Activated CD4-positive, alpha-beta T cell treated with anti-CD3 and anti-CD28 coated beads, Interleukin-2, amount 50 U/mL, for 1 hour (primary cell): ENCODE data around the gene INHBE.
A peak's percentile ranks its signal among the peaks of the same experiment; 100 is the strongest.
"Not testable (repeated sequence)": the region's sequence is repeated elsewhere in the genome, so short reads cannot be mapped to it uniquely, and the experiment has no call there.

Experiments used
- DNase-seq: peaks from one replicate; pipeline ENCODE4 v3.0.0-alpha.2; 2020

INHBE gene

DNA sequence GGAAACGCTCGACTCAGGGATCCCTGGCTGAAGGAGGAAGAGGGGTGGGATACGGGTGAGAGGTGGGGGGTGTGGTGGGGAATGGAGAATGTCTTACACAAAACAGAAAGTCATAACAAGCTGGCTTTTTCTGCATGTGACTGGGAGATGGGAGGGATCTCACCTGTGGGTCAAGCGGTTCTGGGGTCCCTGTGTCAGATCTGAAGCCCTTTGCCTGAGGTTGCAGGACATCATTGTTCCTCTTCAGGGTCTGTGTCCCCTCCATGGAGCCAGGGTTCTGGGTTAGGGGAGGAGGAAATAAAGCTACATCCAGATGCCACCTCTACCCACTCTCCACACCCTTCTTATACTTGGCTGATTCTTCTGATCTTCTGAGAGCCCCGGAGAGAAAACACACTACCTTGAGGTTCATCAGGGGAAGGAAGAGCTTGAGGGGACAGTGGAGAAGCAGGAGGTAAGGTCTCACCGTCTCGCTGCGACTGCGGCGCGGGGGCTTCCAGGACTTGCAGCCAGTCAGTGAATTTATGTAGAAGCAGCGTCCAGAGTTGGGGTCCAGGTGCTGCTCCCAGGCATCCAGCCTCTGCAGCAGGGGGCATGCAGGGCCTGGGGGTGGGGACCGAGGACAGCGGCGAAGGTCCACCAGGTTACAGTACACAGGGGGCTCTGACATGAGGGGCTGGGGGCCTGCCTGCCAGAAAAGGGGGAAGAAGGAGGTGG lies 22.0 kb downstream of the INHBE start:
- DNase-seq, result no peak

DNA sequence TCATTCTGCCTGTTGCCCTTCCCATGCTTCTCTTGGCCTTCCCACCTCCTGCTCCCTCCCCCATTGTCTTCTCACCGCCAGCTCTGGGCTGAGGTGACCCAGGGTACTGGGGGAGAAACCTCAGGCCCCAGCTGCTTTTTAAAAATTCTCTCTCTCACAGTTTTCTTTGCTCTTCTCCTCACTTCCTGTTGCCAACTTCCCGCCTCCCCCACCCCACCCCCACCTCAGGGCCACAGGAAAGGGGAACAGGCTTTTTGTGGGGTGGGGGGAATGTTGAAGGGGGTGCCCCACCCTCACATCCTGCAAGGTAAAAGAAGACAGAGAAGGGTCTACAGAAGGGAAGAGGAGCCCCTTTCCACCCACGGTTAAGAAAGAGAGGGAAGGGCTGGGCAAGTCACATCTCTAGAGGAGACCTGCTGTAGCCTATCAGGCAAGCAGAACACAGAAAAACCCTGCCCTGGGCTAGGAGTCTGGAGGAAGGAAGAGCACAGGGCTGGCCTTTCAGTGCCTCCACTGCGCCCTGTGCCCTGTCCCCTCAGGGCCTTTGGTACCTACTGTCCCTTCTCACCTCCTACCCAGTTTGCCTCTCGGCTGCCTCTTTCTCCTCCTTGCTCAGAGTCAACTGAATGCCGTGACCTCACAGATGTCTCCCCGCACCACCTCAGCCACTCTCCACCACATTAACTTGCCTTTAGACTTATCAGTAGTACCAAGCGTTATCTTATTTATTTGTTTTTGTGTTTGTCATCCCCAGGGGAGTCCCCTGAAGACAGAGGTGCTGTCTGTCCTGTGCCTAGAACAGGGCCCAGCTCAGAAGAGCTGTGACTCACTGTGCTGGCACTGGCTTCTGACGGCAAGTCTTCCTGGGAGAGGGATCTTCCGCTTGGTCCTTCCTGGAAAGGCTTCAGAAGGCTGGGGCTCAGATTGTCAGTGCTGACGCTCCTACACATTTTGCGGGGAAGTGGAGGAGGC lies 22.9 kb downstream of the INHBE start:
- DNase-seq, result peak; percentile 58

DNA sequence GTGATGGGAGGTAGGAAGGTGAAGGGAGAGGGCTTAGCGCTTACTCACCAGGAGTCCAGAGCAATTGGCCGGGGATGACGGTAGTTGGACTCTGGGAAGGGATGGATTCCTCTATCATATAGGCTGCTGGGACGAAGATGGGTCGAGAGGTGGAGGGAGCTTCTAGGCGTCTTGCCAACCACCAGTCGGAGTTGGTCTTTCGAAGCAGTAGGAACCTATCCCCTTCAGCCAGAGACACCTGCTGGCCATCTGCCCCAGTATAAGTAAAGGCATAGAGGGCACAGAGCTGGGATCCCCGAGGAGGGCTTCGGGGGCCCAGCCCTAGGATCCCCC lies 23.9 kb downstream of the INHBE start:
- no peak for DNase-seq

DNA sequence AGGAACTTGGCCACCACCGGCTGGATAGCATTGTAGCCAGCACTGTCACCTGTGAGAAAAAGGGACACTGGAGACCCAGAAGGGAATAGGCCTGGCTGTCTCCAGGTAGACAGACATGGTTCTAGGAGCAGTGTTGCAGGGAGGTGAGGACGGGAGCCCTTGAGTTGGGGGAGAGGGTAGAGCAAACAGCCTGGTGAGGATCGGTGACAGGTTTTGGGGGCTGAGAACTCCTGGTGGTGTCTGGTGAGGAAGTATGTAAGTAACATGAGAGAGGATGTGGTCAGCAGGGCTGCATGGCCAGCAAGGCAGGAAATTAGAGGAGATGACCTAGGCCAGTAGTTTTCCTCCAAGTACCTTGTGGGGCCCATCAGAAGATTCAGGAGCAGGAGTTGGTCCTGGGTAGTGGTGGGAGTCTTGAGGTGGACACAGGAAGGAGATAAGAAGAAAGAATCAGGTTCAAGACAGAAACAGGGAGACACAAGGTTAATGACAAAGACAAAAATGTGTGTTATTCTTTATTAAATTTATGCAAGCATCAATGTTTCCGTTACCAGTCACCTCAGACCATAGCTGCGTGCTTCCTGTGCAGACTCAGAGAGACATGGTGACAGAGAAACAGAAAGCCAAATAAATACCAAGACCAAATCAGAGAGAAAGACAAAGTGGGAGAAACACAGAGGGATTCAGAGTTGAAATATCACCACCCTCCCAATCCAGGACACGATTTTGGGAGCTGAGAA lies 24.4 kb downstream of the INHBE start, which contains the start of gene ARHGAP9:
Gene ARHGAP9, minus strand, starts transcription at position 491 of the 740 bp plus-strand sequence. Its CDS starts 460 bp downstream, at position 31.
- DNase-seq, result peak; percentile 60

DNA sequence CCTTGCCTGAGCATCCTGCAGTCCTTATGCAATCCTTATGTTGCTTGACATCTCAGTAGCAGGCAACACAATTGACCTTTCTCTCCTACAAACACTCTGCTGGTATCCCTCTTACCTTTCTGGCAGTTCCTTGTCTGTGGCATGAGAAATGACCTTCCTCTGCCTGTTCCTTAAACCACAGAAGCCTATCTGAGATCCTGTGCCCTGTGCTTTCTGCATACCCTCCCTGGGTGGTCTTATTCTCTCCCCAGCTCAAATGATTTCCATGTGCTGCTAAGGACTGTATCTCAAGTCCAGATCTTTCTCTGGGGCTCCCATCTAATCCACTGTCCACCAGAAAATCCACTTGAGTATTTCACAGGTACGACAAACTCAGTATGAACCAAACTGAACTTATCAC lies 26.6 kb downstream of the INHBE start:
- no peak for DNase-seq

DNA sequence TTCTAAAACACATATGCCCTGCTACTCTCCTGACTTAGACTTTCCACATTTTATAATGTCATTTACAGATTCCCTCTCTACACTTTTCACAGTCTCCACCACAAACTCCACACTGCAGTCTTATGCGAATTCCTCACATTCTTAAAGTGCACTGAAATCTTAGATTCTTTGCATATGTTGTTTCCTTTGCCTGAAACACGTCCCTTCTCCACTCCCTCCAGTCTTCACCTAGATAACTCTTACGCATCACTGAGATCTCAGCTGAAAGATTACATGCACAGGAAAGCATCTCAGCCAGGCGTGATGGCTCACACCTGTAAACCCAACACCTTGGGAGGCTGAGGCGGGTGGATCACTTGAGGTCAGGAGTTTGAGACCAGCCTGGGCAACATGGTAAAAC lies 28.4 kb downstream of the INHBE start:
- no peak for DNase-seq

DNA sequence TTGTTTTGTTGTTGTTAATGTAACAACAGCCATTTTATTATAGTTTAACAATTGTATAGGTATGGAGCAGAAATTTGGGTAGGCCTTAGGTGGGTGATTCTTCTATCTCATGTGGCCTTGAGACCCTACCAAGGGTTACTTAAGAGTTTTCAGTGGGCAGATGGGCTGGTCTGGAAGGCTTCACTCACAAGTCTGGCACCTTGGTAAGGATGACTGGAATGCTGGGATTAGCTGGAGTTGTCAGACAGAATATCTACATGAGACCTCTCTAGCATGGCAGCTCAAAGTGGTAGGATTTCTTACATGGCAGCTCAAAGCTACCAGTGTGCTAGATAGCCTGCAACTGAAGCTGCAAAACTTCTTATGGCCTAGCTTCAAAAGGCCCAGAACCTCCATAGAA lies 30.6 kb downstream of the INHBE start:
- DNase-seq, result no peak

DNA sequence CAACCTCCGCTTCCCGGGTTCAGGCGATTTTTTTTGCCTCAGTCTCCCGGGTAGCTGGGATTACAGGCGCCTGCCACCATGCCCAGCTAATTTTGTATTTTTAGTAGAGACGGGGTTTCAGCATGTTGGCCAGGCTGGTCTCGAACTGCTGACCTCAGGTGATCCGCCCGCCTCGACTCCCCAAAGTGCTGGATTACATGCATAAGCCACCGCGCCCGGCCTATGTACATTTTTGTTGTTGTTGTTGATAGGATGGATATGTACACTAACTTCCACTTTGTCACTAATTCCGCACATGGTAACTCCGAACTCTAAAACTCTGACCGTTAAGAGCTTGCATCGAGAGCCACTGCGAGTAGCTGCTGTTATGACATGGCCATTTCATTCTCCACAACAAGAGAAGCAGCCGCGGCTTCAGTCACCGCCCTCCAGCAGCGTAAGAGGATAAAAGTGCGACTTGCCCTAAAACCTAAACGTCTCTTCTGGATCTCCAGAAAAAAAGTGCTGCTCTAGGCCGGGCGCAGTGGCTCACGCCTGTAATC lies 32.0 kb downstream of the INHBE start:
- no peak for DNase-seq

DNA sequence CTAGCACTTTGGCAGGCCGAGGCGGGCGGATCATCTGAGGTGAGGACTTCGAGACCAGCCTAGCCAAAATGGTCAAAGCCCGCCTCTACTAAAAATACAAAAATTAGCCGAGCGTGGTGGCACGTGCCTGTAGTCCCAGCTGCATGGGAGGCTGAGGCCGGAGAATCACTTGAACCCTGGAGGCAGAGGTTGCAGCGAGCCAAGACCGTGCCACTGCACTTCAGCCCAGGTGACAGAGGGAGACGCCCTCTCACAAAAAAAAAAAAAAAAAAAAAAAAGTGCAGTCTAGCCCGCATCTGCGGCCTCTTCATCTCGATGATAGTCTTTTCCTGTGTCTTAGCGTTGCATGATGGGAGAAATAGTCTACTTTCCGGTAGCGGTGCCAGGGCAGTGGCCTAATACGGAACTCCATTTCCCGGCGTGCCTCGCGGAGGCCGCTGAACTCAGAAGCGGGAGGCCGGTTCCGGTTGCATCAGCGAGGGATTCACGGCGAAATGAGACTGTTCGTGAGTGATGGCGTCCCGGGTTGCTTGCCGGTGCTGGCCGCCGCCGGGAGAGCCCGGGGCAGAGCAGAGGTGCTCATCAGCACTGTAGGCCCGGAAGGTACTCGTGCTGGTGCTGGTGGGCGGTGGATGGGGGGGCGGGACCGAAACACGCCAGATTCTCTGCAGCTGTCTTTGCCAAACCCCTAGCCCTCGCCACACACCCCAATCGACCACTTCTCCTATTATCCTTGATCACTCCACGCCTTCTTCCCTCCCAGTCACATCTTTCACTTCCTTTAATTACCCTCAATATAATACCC lies 32.7 kb downstream of the INHBE start, which contains the start of gene MARS1:
Gene MARS1, plus strand, starts transcription at position 472 of the 805 bp plus-strand sequence. Its CDS starts 23 bp downstream, at position 495.
- peak; percentile 89 for DNase-seq

DNA sequence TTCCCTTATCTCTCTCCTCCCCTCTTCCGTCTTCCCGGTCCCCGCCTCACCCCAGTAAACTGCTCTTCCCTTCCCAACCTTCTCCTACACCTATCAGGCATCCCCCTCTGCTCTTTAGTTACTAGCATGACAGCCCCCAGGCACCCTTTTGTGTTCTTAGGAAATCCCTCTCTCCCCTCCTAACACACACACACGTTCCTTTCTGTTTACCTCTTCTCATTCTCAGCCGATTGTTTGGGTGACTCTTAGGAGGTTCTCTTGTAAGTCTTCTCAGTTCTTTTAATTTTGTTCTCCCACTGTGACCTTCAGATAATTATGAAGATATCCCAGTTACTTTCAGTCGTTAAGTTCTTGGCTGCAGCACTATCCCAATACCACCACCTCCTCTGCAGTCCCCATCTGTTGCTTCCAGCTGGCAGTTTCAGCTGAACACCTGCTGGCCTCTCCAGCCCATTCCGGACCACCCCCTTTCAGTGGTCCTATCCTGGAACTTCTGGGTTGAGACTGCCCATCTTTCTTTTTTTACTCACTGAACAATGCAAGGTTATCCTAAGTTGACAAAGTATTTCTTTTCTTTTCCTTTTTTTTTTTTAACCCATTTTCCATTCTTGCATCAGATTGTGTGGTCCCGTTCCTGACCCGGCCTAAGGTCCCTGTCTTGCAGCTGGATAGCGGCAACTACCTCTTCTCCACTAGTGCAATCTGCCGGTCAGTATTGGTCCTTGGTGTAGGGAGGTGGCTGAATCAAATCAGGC lies 33.5 kb downstream of the INHBE start:
- no peak for DNase-seq

DNA sequence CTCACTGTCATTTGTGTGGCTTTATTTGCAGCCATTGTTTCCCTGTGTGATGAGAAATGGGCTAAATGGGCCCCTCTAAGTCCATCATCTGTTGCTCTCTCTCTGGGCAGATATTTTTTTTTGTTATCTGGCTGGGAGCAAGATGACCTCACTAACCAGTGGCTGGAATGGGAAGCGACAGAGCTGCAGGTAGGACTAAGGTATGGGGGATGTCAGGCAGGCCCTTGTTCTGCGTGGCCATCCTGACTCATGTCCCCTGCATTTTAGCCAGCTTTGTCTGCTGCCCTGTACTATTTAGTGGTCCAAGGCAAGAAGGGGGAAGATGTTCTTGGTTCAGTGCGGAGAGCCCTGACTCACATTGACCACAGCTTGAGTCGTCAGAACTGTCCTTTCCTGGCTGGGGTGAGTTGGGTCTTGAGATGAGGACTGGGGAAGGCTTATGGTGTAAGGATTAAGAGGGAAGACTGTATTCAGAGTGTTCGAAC lies 34.1 kb downstream of the INHBE start:
- DNase-seq, result no peak

DNA sequence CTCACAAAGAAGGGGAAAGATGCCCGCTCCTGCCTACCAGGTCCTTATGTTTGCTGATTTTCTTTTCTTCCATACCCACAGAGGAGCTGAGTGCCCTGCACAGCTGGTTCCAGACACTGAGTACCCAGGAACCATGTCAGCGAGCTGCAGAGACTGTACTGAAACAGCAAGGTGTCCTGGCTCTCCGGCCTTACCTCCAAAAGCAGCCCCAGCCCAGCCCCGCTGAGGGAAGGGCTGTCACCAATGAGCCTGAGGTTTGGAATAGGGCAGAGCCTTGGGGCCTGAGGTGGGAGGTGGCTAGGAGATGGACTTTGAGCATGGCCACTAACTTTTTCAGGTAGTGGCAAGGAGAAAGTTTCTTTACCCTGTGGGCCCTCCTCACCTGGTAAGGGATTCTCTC lies 35.0 kb downstream of the INHBE start:
- DNase-seq, result no peak

DNA sequence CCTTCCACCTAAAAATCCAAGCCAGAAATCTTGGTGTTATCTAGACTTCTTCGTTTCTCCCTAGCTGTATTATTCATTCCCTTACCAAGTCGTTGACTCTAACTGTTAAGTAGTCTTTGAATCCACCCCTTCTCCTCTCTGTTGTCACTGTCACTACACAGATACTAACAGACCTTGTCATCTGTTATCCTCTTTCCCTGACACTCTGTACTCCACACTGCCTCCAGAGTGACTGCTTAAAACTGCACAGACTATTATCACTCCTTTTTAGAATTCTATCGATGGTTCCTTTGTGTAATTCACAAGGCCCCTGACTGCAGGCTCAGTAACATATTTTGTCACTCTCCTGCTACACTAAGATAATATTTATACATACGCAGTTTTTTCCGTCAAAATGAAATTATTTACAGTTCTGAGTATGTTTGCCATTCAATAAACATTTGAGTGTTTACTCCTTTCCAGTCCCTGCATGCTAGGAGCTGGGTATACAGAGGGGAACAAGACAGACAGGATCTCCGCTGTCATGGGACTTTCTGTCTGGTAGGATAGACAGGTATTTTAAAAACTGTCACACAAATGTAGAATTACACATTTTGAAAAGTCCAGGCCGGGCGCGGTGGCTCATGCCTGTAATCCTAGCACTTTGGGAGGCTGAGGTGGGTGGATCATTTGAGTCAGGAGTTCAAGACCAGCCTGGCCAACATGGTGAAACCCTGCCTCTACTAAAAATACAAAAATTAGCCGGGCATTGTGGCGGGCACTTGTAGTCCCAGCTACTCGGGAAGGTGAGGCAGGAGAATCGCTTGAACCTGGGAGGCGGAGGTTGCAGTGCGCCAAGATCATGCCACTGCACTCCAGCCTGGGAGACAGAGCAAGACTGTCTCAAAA lies 36.5 kb downstream of the INHBE start:
- no peak for DNase-seq

DNA sequence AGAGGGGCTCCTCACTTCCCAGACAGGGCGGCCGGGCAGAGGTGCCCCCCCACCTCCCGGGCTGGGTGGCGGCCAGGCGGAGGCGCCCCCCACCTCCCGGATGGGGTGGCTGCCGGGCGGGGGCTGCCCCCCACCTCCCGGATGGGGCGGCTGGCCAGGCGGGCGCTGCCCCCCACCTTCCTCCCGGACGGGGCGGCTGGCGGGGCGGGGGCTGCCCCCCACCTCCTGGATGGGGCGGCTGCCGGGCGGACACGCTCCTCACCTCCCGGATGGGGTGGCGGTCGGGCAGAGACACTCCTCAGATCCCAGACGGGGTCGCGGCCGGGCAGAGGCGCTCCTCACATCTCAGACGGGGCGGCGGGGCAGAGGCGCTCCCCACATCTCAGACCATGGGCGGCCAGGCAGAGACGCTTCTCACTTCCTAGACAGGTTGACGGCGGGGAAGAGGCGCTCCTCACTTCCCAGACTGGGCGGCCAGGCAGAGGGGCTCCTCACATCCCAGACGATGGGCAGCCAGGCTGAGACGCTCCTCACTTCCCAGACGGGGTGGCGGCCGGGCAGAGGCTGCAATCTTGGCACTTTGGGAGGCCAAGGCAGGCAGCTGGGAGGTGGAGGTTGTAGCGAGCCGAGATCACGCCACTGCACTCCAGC lies 40.1 kb downstream of the INHBE start:
- not testable (repeated sequence) for DNase-seq

DNA sequence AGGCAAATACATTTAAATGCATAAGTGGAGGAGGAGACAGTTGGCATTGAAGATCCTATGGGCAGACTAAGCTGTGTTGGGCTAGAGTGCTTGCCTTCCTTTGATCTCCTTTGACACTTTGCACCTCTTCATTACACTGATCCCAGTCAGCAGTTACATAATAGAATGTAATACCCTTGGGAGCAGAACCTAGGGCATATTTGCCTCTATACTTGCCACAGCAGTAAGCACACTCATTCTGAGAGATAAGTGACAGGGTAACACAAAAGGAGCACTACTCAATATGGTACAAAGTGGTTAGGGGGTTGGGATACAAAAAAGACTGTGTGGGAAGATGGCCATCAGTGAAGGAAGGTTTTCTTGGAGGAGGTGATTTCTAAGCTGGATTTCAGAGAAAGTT lies 41.7 kb downstream of the INHBE start:
- DNase-seq, result no peak

DNA sequence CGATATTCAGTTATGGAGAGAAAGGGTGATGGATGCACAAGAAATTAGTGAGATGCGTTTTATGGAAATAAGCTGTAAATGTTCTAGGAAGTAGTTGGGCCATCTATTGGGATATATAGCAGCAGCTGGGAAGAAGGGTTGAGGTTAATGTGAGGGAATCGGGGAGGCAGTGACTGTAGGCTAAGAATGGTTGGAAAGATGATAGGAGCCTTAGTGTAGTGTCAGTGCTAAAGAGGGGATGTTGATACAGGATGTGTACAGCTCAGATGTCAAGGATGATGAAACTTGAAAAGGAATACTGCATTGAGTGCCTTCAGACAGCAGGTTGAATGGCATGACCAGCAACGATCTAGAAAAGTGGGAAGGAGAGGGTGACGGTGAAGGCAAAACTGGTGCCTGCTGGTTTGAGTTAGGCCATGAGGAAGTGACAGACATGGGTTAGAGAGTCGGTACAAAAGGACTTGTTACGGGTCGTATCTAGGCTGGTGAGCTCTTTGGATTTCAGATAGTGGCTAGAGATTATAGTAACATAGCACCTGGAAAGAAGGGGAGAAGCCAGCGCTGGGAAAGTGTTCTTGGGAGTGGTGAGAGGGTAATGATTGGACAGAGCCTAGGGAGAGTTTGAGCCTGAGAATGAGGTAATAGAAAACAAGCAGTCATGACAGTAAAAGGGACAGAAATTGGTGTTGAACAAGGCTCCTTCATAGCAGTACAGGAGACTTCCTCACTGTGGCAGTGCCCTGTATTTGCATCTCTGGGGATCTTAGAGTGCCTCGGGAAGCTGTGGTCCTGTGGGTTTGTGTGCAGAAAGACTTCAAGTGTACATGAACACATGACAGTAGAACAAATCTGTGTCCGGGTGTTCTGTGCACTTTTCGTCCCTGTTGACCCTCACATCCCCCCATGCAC lies 42.4 kb downstream of the INHBE start:
- DNase-seq, result no peak

DNA sequence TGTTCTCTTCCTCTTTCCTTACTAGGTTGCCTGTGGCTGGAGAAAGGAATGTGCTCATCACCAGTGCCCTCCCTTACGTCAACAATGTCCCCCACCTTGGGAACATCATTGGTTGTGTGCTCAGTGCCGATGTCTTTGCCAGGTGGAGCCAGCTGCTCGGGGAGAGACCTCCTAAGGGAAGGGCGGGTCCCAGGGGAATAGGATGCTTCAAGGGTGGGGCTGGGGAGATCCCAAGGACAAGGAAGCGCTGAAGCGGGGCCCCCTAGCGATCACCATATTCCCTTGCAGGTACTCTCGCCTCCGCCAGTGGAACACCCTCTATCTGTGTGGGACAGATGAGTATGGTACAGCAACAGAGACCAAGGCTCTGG lies 43.0 kb downstream of the INHBE start:
- no peak for DNase-seq

DNA sequence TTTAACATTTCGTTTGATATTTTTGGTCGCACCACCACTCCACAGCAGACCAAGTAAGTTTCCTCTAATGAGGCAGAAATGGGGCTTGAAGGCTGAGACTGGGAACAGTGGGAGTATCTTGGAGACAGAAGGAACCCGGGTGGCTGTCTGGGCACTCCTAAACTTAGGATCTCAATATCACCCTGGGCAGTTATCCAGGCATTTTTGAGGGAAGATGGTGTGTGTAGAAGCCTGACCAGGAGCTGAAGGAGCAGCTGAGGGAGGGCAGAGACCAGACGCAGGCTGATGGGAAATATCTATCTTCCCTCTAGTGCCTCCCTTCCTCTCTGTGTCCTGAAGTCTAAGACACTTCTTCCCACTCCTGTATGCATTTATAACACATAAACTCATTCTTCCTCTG lies 43.5 kb downstream of the INHBE start:
- no peak for DNase-seq
